ENCODE data around the gene LBH.

LBH gene

DNA sequence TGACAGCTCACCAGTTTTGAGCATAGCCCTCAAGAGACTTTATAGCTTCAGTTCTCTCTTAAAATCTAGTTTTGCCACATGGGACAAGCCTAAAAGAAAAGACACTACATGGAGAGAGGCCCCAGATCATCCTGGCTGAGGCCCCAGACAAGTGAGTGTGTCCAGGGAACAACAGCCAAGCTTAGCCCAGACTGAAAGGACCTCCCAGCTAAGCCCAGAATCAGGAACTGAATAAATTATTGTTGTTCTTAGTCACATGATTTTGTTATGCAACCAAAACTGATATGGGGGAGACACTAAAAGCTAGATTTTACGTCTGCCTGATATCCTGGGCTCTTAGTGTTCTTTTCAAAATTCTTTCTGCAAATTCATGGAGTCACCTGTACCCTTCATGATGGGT, 29.3 kb upstream of the LBH start:
- Histone ChIP-seq H3K27ac (no peak overlapping the region), H3K27me3 (replicated peaks) (no peaks in the 10 kb centered on the region), H3K36me3 (replicated peaks) (no peaks in the 10 kb centered on the region), H3K4me3 (ENCODE audit: low read depth, low read length) (no peak overlapping the region)
- in situ Hi-C loops (cut with HindIII; ENCODE audit: low pct_ligation_motif_present, low sequenced_read_pairs), result no loop called here
- TF ChIP-seq, protein P1, sequence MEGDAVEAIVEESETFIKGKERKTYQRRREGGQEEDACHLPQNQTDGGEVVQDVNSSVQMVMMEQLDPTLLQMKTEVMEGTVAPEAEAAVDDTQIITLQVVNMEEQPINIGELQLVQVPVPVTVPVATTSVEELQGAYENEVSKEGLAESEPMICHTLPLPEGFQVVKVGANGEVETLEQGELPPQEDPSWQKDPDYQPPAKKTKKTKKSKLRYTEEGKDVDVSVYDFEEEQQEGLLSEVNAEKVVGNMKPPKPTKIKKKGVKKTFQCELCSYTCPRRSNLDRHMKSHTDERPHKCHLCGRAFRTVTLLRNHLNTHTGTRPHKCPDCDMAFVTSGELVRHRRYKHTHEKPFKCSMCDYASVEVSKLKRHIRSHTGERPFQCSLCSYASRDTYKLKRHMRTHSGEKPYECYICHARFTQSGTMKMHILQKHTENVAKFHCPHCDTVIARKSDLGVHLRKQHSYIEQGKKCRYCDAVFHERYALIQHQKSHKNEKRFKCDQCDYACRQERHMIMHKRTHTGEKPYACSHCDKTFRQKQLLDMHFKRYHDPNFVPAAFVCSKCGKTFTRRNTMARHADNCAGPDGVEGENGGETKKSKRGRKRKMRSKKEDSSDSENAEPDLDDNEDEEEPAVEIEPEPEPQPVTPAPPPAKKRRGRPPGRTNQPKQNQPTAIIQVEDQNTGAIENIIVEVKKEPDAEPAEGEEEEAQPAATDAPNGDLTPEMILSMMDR (IDR thresholded peaks at IDR 0.05; ENCODE audit: low read depth, low read length, missing control alignments), result no peak
- no peak for DNase-seq

DNA sequence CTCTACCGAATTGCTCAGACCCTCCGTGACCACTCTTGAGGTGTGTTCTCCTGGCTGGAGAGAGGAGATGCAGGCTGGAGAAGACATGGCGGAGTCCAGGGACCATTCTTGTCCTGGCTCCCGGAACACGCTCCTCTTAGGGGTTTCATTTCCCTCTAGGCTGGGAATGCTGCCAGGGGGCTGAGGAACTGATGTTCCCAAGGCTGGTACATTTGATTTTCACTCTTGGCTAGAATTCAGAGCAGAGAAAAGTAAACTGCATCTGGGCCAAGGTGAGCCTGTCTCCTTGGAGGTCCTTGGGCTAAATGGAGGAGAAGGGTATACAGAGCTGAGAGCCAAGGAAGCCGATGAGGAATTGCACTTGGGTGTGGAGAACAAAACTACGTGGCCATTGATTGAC, 28.2 kb upstream of the LBH start:
- Histone ChIP-seq H3K4me3 (ENCODE audit: low read depth, low read length) (no peak overlapping the region), H3K27me3 (replicated peaks) (no peaks in the 10 kb centered on the region), H3K36me3 (replicated peaks) (no peaks in the 10 kb centered on the region), H3K27ac (no peak overlapping the region)
- in situ Hi-C loops (cut with HindIII; ENCODE audit: low pct_ligation_motif_present, low sequenced_read_pairs), result no loop called here
- TF ChIP-seq, protein P1 (IDR thresholded peaks at IDR 0.05; ENCODE audit: low read depth, low read length, missing control alignments), result no peak
- no peak for DNase-seq

DNA sequence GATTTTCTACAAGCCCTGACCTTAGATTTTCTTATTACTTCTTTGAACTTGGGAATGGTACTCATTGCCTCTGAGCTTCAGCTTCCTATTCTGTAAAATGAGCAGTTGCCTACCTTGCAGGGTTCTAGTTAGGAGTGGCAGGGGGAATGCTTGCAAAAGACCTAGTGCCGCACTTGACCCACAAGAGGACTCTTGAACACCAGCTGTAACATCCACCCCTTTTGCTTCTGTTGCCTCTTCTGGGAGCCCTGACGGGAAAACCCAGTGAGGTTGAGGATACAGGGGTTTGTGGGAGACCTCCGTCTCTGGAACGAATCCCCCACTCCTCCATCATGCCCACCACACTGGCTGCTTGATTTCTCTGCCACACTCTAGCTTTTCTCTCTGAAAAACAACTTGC, 27.1 kb upstream of the LBH start:
- DNase-seq, result no peak
- Histone ChIP-seq H3K27ac (no peak overlapping the region), H3K4me3 (ENCODE audit: low read depth, low read length) (no peak overlapping the region), H3K27me3 (replicated peaks) (no peaks in the 10 kb centered on the region), H3K36me3 (replicated peaks) (no peaks in the 10 kb centered on the region)
- TF ChIP-seq, protein P1 (IDR thresholded peaks at IDR 0.05; ENCODE audit: low read depth, low read length, missing control alignments), result no peak
- in situ Hi-C loops (cut with HindIII; ENCODE audit: low pct_ligation_motif_present, low sequenced_read_pairs), result no loop called here

DNA sequence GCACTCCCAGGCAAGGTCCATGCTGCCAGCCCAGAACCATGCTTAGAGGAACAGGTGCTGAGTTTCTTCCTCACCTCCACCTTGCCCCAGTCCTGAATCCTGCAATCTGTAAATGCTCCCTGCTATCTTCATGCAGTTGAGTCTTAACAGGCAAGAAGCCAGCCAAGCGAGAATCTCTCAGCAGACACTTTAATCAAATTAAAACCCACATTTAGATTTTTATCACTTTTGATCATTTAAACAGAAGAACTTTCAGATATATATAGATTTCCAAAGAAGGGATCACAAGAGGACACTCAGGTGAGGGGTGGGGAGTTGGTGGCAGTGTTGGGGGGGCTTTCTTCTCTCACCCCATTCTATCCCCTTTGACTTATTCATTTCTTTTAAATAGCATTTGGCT, 25.9 kb upstream of the LBH start:
- no peaks in the 10 kb centered on the region for H3K27me3 ChIP-seq (replicated peaks)
- TF ChIP-seq, protein P1 (IDR thresholded peaks at IDR 0.05; ENCODE audit: low read depth, low read length, missing control alignments), result no peak
- no peak overlapping the region for H3K27ac ChIP-seq
- no peak overlapping the region for H3K4me3 ChIP-seq (ENCODE audit: low read depth, low read length)
- no peaks in the 10 kb centered on the region for H3K36me3 ChIP-seq (replicated peaks)
- no peak for DNase-seq
- in situ Hi-C loops (cut with HindIII; ENCODE audit: low pct_ligation_motif_present, low sequenced_read_pairs), result no loop called here

DNA sequence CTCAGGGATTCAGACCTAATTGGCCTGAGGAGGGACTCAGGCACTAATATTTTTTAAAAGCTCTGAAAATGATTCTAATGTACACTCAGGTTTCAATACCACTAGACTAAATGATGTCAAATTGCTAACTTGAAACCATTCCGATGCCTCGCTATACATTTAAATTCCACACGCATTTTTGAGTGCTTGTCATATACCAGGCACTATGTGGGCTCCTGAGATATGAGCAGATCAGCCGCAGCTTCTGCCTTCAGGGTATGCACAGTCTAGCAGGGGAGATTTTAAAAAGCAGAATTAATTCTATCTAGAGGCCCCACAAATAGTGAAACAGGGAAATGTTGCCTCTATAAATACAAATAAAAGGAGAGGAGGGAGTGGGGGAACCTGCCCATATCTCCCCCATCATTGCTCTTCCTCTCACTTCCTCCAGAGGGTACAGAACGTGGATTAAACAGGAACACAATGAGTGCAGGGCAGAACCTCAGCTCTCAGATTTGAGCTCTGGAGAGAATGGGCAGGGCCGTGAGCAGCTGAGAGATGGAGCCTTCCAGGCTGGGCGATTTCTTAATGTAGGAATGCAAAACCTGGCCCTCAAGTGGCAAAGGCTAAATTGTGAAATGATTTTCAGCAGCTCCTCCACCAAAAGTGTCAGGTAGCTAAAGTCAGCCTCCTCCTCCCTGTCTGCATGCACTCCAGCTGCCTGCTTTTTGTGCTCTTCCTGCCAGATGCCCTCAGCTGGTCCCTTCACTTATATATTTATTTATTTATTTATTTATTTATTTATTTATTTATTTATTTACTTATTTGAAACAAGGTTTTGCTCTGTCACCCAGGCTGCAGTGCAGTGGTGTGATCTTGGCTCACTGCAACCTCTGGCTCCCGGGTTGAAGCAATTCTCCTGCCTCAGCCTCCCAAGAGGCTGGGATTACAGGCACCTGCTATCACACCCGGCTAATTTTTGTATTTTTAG, 24.6 kb upstream of the LBH start:
- Histone ChIP-seq H3K4me3 (ENCODE audit: low read depth, low read length) (no peak overlapping the region), H3K36me3 (replicated peaks) (no peaks in the 10 kb centered on the region), H3K27me3 (replicated peaks) (no peaks in the 10 kb centered on the region), H3K27ac (no peak overlapping the region)
- in situ Hi-C loops (cut with HindIII; ENCODE audit: low pct_ligation_motif_present, low sequenced_read_pairs), result no loop called here
- no peak for DNase-seq
- TF ChIP-seq, protein P1 (IDR thresholded peaks at IDR 0.05; ENCODE audit: low read depth, low read length, missing control alignments), result no peak

All from brain microvascular endothelial cell (primary cell).